Testis (tissue), 2 donors: ENCODE data around the gene KCNK5.

ENCODE experiments used
- POLR2A ChIP-seq: fragments of 450-650 bp; IDR thresholded peaks from one replicate; pipeline ENCODE4 v1.6.1; 2017; ENCODE audit warnings: antibody characterized with exemption, mild to moderate bottlenecking, moderate library complexity
- TF ChIP-seq, protein P1 (sequence below), 3 experiments: fragments of 450-650 bp in 2 of 3; fragments of 200-600 bp in 1 of 3; sonication (generic) in 1 of 3; IDR thresholded peaks; one replicate each; pipeline ENCODE4 v1.5.1; 2016 to 2019; ENCODE audit warnings: antibody characterized with exemption in 3 of 3, mild to moderate bottlenecking in 2 of 3, moderate library complexity in 1 of 3

DNA sequence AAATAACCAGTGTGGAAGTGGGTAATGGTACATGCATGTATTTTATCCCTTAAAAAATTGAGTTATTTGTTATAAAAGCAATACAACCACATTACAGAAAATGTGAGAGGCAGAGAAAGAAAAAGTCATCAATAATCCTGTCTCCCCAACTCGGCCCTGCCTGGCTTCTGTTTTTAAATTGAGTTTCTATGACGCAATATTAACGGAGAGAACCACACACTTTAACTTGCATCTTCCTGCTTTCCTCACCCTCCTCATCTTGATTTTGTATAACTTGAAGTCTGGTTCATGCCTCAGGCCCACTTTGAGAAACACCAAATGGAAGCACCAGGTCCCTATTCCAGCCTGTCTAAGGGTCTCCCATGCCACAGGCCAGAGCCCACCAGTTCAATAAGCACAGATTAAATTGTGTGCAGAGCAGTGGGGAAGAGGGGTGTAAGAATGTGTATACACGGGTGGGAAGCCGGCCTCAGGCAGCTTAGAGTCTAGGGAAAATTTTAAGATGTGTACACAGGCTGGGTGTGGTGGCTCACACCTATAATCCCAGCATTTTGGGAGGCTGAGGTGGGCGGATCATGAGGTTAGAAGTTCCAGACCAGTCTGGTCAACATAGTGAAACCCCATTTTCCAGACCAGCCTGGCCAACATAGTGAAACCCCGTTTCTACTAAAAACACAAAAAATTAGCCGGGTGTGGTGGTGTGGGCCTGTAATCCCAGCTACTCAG lies 15.9 kb downstream of the KCNK5 start:
- TF ChIP-seq, protein P1, sequence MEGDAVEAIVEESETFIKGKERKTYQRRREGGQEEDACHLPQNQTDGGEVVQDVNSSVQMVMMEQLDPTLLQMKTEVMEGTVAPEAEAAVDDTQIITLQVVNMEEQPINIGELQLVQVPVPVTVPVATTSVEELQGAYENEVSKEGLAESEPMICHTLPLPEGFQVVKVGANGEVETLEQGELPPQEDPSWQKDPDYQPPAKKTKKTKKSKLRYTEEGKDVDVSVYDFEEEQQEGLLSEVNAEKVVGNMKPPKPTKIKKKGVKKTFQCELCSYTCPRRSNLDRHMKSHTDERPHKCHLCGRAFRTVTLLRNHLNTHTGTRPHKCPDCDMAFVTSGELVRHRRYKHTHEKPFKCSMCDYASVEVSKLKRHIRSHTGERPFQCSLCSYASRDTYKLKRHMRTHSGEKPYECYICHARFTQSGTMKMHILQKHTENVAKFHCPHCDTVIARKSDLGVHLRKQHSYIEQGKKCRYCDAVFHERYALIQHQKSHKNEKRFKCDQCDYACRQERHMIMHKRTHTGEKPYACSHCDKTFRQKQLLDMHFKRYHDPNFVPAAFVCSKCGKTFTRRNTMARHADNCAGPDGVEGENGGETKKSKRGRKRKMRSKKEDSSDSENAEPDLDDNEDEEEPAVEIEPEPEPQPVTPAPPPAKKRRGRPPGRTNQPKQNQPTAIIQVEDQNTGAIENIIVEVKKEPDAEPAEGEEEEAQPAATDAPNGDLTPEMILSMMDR (IDR thresholded peaks at IDR 0.05), result no peak
- no peak for TF ChIP-seq POLR2A
